Parietal lobe (tissue), 2 donors: Measurements from ENCODE around the gene SCD. TPM values are rescaled to one million over a fixed set of nuclear protein-coding genes. Genes with fewer than 3 reads are reported as not detected.

Source experiments
- small RNA-seq: library from RNA; depleted of rRNA; stranded (forward); fragments of <200 nt; gene quantifications from one replicate; pipeline ENCODE3, GENCODE V24; 2014; ENCODE audit warnings: low replicate concordance
- total RNA-seq: library from RNA; depleted of rRNA; stranded (reverse); fragments of >200 nt; gene quantifications from one replicate; pipeline ENCODE4 v1.2.3, GENCODE V29; 2014

The SCD gene
- 152 TPM for total RNA-seq

GRCh38 chr10:100346765-100347567 is at the start of gene SCD:
TSS of gene SCD (plus strand) at chr10:100347233. CDS start at chr10:100347505, 272 bp downstream.

DNA sequence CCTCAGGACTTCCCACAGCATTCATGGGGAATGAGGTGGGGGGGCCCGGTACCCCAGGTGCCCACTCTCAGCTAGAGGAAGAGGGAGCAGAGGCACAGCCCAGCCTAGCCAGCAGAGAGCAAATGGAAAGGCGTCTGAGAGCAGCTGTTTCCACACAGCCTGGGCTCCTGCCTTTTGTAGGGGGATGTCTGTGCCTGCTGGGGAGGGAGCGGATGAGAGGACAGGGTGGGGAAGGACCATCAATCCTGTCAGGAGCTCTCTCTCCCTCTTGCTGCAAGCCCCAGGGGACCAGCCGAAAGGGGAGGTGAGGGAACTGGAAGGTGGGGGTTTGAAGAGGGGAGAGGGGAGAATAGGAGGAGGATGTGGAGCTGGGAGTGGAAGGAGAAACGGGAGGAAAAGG is 17.0 kb upstream of the SCD start, which contains the start of gene PKD2L1:
TSS of gene PKD2L1 (minus strand) at position 150 of the 400 bp plus-strand sequence. CDS start at position 25, 125 bp downstream.

Small RNA genes lying within 50 kb of the gene (small RNA-seq; reads per million reads assigned to genes)
- not detected for gene RF00019

Other genes with a start within 250 kb of the SCD start
- gene ERLIN1, start 161.2 kb upstream of the SCD start, total RNA-seq, result 14.4 TPM
- 36.3 TPM for gene CHUK, start 117.6 kb upstream of the SCD start, total RNA-seq
- gene CWF19L1, start 79.6 kb upstream of the SCD start, total RNA-seq, result 31.0 TPM
- 32.9 TPM for gene BLOC1S2, start 60.6 kb upstream of the SCD start, total RNA-seq
- not detected for gene PKD2L1, start 17.0 kb upstream of the SCD start, total RNA-seq
- gene WNT8B, start 115.8 kb downstream of the SCD start, total RNA-seq, result 0.31 TPM
- 18.2 TPM for gene SEC31B, start 172.6 kb downstream of the SCD start, total RNA-seq
- gene NDUFB8, start 182.6 kb downstream of the SCD start, total RNA-seq, result 133 TPM
- gene HIF1AN, start 188.7 kb downstream of the SCD start, total RNA-seq, result 26.9 TPM